GM23248 (cell line): ENCODE results near the gene CENPE.

Experiments used
- EZH2 ChIP-seq: fragments of 200-600 bp; sonication (generic); IDR thresholded peaks from 2 replicates; pipeline ENCODE4 v1.6.1; 2018; ENCODE audit warnings: antibody characterized with exemption, mild to moderate bottlenecking; ENCODE audit not compliant: insufficient read depth, poor library complexity, severe bottlenecking
- EZH2phosphoT487 ChIP-seq: fragments of 200-600 bp; sonication (generic); IDR thresholded peaks from 2 replicates; pipeline ENCODE4 v1.6.1; 2018; ENCODE audit warnings: antibody characterized with exemption, moderate library complexity, mild to moderate bottlenecking, low read depth; ENCODE audit not compliant: insufficient read depth

DNA sequence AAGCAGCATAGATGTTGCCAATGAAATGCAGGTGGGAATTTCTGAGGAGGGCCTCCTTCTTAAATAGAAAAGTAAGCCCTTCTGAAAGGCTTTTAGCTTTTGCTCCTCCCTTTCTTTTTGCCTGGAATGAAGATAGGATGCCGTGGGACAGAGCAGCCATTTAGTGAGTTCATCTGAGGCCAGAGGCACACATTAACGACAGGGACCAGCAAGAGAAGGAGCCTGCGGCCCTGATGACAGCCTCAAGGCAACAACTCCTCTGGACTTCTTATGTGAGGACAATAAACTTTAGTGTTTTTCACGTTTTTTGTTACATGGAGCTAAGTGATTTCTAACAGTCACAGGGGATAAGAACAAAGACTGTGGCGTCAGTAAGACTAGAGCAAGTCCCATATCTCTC lies 97.5 kb downstream of the CENPE start:
- TF ChIP-seq EZH2, result no peak
- no peak for TF ChIP-seq EZH2phosphoT487
